ENCODE data around the gene TRIL. TPM values are rescaled to one million over a fixed set of nuclear protein-coding genes. Genes with fewer than 3 reads are reported as not detected.
A peak's percentile ranks its signal among the peaks of the same experiment; 100 is the strongest.

The TRIL gene
- total RNA-seq, 1 experiment from 2014 or later: 3.0 TPM

DNA sequence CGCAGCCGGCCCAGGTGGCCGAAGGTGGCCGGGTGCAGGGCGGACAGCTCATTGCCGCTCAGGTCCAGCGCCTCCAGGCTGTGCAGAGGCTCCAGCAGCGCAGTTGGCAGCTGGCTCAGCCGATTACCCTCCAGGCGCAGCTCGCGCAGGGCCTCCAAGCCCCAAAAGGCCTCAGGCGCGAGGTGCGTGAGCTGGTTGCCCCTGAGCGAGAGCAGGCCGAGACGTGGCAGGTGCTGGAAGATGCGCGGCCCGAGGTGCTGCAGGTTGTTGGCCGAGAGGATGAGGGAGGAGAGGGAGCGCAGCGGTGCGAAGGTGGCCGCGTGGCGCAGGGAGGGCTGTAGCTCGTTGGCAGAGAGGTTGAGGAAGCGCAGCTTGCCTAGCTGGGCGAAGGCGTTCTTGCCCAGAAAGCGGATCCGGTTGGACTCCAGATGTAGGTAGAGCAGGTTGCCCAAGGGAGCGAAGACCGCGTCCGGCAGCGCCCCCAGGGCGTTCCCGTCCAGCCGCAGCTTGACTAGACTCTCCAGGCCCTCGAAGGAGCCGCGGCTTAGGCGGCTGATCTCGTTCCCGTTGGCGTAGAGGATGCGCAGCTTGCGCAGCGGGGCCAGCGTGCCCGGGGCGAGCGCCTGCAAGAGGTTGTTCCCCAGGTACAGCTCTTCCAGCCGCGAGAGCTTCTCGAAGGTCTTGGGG is 923 bp downstream of the TRIL start (continued):
- TF ChIP-seq, protein P1, sequence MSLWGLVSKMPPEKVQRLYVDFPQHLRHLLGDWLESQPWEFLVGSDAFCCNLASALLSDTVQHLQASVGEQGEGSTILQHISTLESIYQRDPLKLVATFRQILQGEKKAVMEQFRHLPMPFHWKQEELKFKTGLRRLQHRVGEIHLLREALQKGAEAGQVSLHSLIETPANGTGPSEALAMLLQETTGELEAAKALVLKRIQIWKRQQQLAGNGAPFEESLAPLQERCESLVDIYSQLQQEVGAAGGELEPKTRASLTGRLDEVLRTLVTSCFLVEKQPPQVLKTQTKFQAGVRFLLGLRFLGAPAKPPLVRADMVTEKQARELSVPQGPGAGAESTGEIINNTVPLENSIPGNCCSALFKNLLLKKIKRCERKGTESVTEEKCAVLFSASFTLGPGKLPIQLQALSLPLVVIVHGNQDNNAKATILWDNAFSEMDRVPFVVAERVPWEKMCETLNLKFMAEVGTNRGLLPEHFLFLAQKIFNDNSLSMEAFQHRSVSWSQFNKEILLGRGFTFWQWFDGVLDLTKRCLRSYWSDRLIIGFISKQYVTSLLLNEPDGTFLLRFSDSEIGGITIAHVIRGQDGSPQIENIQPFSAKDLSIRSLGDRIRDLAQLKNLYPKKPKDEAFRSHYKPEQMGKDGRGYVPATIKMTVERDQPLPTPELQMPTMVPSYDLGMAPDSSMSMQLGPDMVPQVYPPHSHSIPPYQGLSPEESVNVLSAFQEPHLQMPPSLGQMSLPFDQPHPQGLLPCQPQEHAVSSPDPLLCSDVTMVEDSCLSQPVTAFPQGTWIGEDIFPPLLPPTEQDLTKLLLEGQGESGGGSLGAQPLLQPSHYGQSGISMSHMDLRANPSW (CRISPR knock-in tag; conservative IDR thresholded peaks at IDR 0.05; ENCODE audit: low read depth): no peak; the same call in 1 of the 2 replicates
- no peak for TF ChIP-seq GABPB1 (CRISPR knock-in tag; IDR thresholded peaks at IDR 0.05)
- TF ChIP-seq, protein P2, sequence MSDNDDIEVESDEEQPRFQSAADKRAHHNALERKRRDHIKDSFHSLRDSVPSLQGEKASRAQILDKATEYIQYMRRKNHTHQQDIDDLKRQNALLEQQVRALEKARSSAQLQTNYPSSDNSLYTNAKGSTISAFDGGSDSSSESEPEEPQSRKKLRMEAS (CRISPR knock-in tag; IDR thresholded peaks at IDR 0.05): peak; percentile 93
- no peak for TF ChIP-seq TEAD1 (CRISPR knock-in tag; IDR thresholded peaks at IDR 0.05)
- TF ChIP-seq HMGA2 (CRISPR knock-in tag; IDR thresholded peaks at IDR 0.05): no peak
- TF ChIP-seq, protein P3, sequence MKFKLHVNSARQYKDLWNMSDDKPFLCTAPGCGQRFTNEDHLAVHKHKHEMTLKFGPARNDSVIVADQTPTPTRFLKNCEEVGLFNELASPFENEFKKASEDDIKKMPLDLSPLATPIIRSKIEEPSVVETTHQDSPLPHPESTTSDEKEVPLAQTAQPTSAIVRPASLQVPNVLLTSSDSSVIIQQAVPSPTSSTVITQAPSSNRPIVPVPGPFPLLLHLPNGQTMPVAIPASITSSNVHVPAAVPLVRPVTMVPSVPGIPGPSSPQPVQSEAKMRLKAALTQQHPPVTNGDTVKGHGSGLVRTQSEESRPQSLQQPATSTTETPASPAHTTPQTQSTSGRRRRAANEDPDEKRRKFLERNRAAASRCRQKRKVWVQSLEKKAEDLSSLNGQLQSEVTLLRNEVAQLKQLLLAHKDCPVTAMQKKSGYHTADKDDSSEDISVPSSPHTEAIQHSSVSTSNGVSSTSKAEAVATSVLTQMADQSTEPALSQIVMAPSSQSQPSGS (CRISPR knock-in tag; IDR thresholded peaks at IDR 0.05; ENCODE audit: borderline replicate concordance, low read depth): no peak
- 0 out of 2 replicates have a peak, but pooled peaks have one; percentile 22 for TF ChIP-seq IRF2 (CRISPR knock-in tag; IDR thresholded peaks at IDR 0.05; ENCODE audit: borderline replicate concordance, low read depth)
- no peak for TF ChIP-seq JAZF1 (CRISPR knock-in tag; IDR thresholded peaks at IDR 0.05)
- TF ChIP-seq MXD4 (CRISPR knock-in tag; IDR thresholded peaks at IDR 0.05; ENCODE audit: borderline replicate concordance): no peak
- peak; percentile 87; the same call in 1 of the 2 replicates for TF ChIP-seq SMAD3 (CRISPR knock-in tag; IDR thresholded peaks at IDR 0.05; ENCODE audit: borderline replicate concordance)
- no peak for TF ChIP-seq ZNF396 (CRISPR knock-in tag; IDR thresholded peaks at IDR 0.05; ENCODE audit: borderline replicate concordance)
- TF ChIP-seq, protein P4, sequence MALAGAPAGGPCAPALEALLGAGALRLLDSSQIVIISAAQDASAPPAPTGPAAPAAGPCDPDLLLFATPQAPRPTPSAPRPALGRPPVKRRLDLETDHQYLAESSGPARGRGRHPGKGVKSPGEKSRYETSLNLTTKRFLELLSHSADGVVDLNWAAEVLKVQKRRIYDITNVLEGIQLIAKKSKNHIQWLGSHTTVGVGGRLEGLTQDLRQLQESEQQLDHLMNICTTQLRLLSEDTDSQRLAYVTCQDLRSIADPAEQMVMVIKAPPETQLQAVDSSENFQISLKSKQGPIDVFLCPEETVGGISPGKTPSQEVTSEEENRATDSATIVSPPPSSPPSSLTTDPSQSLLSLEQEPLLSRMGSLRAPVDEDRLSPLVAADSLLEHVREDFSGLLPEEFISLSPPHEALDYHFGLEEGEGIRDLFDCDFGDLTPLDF (CRISPR knock-in tag; IDR thresholded peaks at IDR 0.05): no peak
- TF ChIP-seq, protein P5, sequence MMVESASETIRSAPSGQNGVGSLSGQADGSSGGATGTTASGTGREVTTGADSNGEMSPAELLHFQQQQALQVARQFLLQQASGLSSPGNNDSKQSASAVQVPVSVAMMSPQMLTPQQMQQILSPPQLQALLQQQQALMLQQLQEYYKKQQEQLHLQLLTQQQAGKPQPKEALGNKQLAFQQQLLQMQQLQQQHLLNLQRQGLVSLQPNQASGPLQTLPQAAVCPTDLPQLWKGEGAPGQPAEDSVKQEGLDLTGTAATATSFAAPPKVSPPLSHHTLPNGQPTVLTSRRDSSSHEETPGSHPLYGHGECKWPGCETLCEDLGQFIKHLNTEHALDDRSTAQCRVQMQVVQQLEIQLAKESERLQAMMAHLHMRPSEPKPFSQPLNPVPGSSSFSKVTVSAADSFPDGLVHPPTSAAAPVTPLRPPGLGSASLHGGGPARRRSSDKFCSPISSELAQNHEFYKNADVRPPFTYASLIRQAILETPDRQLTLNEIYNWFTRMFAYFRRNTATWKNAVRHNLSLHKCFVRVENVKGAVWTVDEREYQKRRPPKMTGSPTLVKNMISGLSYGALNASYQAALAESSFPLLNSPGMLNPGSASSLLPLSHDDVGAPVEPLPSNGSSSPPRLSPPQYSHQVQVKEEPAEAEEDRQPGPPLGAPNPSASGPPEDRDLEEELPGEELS (CRISPR knock-in tag; IDR thresholded peaks at IDR 0.05): 0 out of 2 replicates have a peak, but pooled peaks have one; percentile 80
- TF ChIP-seq, protein P6, sequence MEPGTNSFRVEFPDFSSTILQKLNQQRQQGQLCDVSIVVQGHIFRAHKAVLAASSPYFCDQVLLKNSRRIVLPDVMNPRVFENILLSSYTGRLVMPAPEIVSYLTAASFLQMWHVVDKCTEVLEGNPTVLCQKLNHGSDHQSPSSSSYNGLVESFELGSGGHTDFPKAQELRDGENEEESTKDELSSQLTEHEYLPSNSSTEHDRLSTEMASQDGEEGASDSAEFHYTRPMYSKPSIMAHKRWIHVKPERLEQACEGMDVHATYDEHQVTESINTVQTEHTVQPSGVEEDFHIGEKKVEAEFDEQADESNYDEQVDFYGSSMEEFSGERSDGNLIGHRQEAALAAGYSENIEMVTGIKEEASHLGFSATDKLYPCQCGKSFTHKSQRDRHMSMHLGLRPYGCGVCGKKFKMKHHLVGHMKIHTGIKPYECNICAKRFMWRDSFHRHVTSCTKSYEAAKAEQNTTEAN (CRISPR knock-in tag; IDR thresholded peaks at IDR 0.05): no peak
- TF ChIP-seq PRRX2 (CRISPR knock-in tag; IDR thresholded peaks at IDR 0.05): no peak
- no peak for TF ChIP-seq NR3C1 (CRISPR knock-in tag; conservative IDR thresholded peaks at IDR 0.05; ENCODE audit: low read depth)

DNA sequence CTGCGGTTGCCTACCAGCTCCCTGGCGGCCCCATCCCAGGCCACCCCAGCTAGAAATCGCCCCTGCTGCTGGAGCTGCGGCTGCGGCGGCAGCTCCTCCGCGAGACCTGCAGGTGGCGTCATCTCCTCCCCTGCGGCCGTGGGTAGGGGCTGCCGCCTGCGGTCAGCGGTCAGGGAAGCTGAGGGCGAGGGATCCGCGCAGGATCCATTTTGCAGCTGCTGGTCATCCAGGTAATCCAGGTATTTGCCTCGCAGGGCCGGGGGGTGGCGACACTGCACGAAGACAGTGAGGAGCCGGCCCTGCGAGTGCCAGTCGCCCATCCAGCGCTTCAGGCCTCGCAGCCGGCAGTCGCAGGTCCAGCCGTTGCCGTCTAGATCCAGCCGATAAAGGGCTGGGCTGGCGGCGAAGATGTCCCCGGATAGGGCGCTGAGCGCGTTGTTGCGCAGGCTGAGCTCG is 1.5 kb downstream of the TRIL start:
- POLR2A ChIA-PET: interaction anchor here (0.5 to 1.5 kb wide), 5 partner anchors 29 to 256 kb away, joined by 3 to 10 read pairs (median 3); no protein-coding TSS in a partner anchor
- ATAC-seq (peak; percentile 44), DNase-seq (ENCODE audit: low spot score) (peak; percentile 88)
- H3K27me3 Mint-ChIP-seq (ENCODE audit: low read depth): peaks cover 61% of the 10 kb centered on the region
- no peaks in the 10 kb centered on the region for H3K36me3 Mint-ChIP-seq
- no peak overlapping the region for H3K27ac Mint-ChIP-seq
- CTCF ChIA-PET: interaction anchor here (0.6 to 8.8 kb wide), 77 partner anchors 8 to 925 kb away, joined by 3 to 407 read pairs (median 5); partner anchors contain the start of gene CPVL
- H3K9me3 Mint-ChIP-seq: no peaks in the 10 kb centered on the region
- H3K4me3 Mint-ChIP-seq: peak overlapping the region; percentile 78
- H3K4me1 Mint-ChIP-seq: peaks cover 43% of the 10 kb centered on the region
- TF ChIP-seq, protein P7, sequence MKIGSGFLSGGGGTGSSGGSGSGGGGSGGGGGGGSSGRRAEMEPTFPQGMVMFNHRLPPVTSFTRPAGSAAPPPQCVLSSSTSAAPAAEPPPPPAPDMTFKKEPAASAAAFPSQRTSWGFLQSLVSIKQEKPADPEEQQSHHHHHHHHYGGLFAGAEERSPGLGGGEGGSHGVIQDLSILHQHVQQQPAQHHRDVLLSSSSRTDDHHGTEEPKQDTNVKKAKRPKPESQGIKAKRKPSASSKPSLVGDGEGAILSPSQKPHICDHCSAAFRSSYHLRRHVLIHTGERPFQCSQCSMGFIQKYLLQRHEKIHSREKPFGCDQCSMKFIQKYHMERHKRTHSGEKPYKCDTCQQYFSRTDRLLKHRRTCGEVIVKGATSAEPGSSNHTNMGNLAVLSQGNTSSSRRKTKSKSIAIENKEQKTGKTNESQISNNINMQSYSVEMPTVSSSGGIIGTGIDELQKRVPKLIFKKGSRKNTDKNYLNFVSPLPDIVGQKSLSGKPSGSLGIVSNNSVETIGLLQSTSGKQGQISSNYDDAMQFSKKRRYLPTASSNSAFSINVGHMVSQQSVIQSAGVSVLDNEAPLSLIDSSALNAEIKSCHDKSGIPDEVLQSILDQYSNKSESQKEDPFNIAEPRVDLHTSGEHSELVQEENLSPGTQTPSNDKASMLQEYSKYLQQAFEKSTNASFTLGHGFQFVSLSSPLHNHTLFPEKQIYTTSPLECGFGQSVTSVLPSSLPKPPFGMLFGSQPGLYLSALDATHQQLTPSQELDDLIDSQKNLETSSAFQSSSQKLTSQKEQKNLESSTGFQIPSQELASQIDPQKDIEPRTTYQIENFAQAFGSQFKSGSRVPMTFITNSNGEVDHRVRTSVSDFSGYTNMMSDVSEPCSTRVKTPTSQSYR (CRISPR knock-in tag; IDR thresholded peaks at IDR 0.05): no peak
- TF ChIP-seq GRHL2 (CRISPR knock-in tag; IDR thresholded peaks at IDR 0.05; ENCODE audit: insufficient replicate concordance, severe bottlenecking) (no peak), MYBL2 (CRISPR knock-in tag; IDR thresholded peaks at IDR 0.05) (no peak), NR2C2 (CRISPR knock-in tag; IDR thresholded peaks at IDR 0.05) (no peak)
- TF ChIP-seq, protein P8, sequence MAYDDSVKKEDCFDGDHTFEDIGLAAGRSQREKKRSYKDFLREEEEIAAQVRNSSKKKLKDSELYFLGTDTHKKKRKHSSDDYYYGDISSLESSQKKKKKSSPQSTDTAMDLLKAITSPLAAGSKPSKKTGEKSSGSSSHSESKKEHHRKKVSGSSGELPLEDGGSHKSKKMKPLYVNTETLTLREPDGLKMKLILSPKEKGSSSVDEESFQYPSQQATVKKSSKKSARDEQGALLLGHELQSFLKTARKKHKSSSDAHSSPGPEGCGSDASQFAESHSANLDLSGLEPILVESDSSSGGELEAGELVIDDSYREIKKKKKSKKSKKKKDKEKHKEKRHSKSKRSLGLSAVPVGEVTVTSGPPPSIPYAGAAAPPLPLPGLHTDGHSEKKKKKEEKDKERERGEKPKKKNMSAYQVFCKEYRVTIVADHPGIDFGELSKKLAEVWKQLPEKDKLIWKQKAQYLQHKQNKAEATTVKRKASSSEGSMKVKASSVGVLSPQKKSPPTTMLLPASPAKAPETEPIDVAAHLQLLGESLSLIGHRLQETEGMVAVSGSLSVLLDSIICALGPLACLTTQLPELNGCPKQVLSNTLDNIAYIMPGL (CRISPR knock-in tag; IDR thresholded peaks at IDR 0.05): peak; percentile 91
